GM18505 (cell line): Measurements from ENCODE around the gene SPRY2.
A peak's percentile ranks its signal among the peaks of the same experiment; 100 is the strongest.
"Not testable (repeated sequence)": the region's sequence is repeated elsewhere in the genome, so short reads cannot be mapped to it uniquely, and the experiment has no call there.

ENCODE experiments used
- ATAC-seq: cut with Tn5 transposase; IDR thresholded peaks from one replicate; pipeline ENCODE4 v1.9.1; 2021; ENCODE audit not compliant: unreplicated experiment
- POLR2A ChIP-seq: IDR thresholded peaks from 4 replicates; pipeline ENCODE4 v1.6.1; 2011; ENCODE audit warnings: borderline replicate concordance; ENCODE audit not compliant: insufficient read depth, insufficient read length; ENCODE audit errors: extremely low read depth

SPRY2 gene

GRCh38 chr13:80363890-80364503 is 23.1 kb upstream of the SPRY2 start:
- ATAC-seq = no peak
- TF ChIP-seq POLR2A = no peak

GRCh38 chr13:80362481-80362880 is 21.6 kb upstream of the SPRY2 start:
- no peak for TF ChIP-seq POLR2A
- ATAC-seq = no peak

GRCh38 chr13:80361883-80362327 is 21.0 kb upstream of the SPRY2 start:
- TF ChIP-seq POLR2A = no peak
- ATAC-seq = peak; percentile 77

- no peak for TF ChIP-seq POLR2A
- ATAC-seq = no peak
Measured at GRCh38 chr13:80361298-80361697, 20.4 kb upstream of the SPRY2 start.

- no peak for TF ChIP-seq POLR2A
- no peak for ATAC-seq
Measured at GRCh38 chr13:80360453-80360800, 19.5 kb upstream of the SPRY2 start.

GRCh38 chr13:80359778-80360452 is 19.0 kb upstream of the SPRY2 start:
- TF ChIP-seq POLR2A = no peak
- no peak for ATAC-seq

GRCh38 chr13:80359414-80359777 is 18.5 kb upstream of the SPRY2 start:
- ATAC-seq = no peak

GRCh38 chr13:80355496-80356094 is 14.7 kb upstream of the SPRY2 start:
- not testable (repeated sequence) for ATAC-seq

More at GRCh38 chr13:80359414-80359777, 18.5 kb upstream of the SPRY2 start:
- TF ChIP-seq POLR2A = no peak

- TF ChIP-seq POLR2A = no peak
- ATAC-seq = no peak
Measured at GRCh38 chr13:80348750-80349149, 7.8 kb upstream of the SPRY2 start.

- no peak for ATAC-seq
- no peak for TF ChIP-seq POLR2A
Measured at GRCh38 chr13:80348314-80348713, 7.4 kb upstream of the SPRY2 start.

- no peak for TF ChIP-seq POLR2A
- no peak for ATAC-seq
Measured at GRCh38 chr13:80345771-80346510, 5.0 kb upstream of the SPRY2 start.

GRCh38 chr13:80344032-80344431 is 3.1 kb upstream of the SPRY2 start:
- ATAC-seq = not testable (repeated sequence)

GRCh38 chr13:80342471-80343371 is 1.8 kb upstream of the SPRY2 start:
- peak; percentile 68 for ATAC-seq
- no peak for TF ChIP-seq POLR2A
